Stimulated activated CD4-positive, alpha-beta T cell treated with anti-CD3 and anti-CD28 coated beads, Interleukin-2, amount 100 ng/mL, for 4 hours (primary cell): Measurements from ENCODE around the gene ZBTB21.
A peak's percentile ranks its signal among the peaks of the same experiment; 100 is the strongest.
"Not testable (repeated sequence)": the region's sequence is repeated elsewhere in the genome, so short reads cannot be mapped to it uniquely, and the experiment has no call there.

Experiments
- DNase-seq: peaks from one replicate; pipeline ENCODE4 v3.0.0-alpha.2; 2020; ENCODE audit warnings: low read depth

Gene ZBTB21

DNA sequence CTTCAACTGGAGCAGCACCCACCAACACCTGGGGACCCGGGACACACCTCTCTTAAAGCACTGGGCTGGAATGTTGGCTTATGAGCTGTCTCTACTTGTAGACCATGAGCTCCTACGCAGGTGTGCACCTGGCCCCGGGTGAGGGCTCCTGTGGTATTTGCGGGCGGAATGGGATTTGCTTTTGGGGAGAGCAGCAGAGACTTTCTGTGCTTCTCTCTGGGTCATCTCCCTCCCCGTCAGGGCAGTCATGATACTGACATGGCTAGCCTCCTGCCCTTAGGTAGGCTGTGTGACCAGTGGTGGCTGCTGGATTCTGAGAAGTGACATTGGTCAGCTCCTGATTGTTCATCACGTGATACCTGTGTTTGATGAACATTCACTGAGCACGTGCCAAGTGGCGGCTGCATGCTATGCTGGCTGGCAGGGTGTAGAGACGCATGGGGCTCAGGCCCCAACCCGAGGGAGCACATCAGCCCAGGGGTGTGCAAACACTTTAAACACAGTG is 9.0 kb upstream of the ZBTB21 start:
- DNase-seq, result no peak

DNA sequence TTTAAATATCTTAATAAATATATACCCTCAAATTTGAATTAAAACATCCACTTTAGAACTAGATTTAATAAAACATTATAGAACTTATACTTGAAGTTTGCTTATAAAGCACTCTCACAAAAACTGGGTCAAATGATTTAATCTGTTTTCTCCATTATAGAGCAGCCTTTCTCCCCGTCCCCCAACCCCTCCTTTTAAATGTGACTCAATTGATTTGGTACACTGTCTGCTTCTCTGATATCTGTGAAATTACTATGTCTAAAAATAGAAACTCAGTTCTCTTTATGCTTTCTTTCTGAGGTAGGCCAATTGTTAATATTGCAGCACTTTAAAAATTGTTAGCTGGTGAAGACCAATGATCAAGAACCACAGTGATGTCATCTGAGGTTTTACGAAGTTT is 6.9 kb upstream of the ZBTB21 start:
- no peak for DNase-seq

DNA sequence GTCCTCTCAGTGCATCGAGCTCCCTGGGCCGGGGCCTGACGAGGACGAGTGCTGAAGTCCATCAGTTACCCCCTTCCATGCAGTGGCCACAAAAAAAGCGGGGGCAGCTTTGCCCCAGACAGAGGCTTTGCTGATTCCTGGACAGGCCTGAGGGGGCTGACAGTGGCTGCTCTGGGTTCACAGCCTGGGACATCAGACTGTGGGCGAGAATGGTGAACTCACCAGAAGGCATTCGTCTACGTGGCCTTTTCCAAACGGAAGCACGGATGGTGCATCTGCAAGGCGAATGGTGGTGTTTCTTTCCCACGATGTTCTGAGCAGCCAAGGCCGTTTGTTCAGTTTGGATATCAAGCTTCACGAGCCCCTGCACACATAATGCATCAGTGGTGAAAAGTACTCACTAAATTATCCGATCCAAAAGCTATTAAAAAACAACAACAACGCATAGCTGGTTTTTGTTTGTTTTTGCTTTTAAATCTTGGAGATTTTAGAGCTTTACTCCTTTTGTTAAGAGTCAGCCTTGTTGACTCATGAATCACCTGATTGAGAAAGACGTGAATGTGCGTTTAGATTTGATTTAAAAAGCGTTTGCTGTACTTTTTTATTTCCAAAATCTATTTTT is 6.3 kb upstream of the ZBTB21 start:
- no peak for DNase-seq

DNA sequence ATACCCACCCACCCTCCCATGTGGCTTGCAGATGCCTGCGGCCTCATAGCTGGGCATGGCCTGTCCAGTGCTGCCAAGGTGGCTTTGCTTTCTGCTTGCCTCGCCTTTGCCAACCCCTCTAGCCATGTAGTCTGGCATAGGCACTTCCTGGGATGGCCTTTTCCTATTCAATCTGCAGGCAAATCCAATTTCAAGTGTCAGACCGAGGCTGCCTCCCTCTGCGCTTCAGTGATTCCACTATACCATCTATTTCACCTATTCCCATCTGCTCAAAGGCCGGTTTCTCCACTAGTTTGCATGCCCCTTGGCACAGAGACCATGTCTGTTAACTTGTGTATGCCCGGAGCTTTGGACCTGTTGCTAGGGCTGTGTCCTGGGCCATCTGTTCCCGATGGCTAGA is 3.8 kb upstream of the ZBTB21 start:
- DNase-seq, result no peak

DNA sequence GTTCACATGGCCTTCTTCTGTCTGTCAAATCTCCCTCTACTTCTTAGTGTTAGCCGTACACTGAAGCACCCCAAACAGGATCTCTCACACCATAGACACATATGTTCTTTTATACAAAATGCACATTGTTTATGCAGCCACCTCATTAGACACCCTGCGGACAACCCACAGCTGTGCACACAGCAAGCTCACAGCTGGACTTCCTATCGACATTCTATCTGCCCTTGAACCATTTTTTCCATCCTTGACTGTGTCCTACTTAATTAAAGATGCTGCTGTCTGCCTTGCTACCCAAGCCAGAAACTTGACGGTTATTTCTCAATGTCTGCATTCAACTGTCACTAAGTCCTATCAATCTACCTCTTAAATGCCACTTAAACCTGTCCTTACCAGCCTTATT is 3.2 kb upstream of the ZBTB21 start:
- DNase-seq, result no peak

DNA sequence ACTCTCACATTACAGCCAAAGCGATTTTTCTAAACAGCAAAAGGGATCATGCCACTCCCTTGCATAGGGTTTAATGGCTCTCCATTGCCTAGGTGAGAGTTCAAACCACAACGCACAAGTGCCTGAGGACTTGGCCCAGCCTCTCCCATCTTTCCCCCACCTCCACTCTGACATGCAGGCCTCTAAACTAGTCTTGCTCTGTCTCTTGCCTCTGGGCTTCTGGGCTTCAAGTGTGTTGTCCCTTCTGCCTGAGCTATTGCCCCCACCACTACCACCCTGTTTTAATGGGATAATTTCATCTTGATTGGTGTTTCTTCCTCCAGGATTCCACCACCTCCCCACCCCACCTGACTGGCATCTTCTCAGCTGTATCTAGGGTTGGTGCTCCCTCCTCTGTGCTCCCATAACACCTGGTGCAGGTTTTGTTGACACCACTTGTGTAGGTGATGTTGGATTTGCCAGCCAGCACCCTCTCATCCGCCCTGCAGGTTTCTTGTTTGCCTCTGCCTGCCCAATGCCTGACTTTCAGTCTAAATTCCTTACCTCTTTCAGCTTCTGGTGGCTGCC is 2.7 kb upstream of the ZBTB21 start:
- DNase-seq, result no peak

DNA sequence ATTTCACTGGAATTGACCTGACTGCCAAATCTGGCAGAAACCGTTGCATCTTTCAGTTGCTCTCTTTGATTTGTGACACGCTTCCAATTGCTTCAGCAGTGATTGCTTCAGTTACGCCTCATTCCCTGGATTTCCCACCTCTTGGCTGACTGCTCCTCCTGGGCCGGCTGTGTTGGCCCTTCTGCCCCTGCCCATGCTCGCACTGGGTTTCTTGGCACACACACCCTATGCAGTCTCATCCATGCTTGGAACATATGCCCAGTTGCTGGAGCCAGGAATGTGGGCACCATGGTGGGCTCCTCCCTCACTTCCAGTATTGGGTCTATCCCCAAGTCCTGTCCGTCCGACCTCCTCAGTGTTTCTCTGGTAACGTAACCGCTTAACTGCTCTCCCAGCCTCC is 2.2 kb upstream of the ZBTB21 start:
- DNase-seq, result no peak

DNA sequence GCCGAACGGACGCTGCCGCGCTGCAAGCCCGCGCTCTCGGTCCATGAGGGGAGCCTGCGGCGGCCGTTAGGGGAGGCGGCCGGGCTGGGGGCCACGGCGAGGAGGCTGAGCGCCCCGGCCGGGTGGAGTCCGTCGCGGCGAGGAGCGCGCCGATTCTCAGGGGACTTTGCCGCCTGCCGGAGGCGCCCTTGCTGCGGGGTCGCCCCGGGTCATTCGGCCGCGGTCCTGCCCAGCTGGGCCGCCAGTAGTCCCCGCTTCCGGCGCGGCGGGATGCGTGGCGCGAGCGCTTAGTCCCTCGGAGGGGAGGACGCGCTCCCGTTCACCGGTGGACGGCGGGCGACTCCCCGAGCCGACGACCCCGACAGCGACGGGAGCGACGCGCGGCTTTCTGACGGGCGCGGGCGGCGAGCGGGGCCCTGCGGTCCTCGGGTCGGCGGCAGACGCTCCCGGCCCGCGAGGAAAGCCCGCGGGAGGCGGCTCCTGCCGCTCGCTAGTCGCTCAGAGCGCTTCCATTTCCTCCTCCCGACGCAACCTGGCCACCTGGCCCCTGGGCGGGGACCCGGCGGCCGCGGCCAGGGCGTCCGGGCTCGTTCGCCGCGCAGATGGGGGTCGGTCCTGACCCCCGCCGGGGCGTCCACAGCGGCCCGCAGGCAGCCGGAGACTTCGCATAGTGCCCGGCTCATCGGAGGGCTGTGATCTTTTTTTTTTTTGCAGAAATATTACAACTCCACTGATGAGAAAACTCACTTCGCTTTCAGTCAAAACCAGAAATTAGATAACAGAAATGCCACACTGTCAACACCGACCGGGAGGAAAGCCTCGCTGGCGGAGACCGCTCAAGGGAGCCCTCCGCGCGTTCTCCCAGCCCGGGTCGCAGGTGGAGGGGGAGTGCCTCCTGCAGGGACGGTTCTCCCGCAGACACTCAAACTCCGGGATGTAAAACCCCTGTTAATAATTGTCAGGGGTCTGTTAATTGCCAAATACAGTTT is 641 bp upstream of the ZBTB21 start:
- peak; percentile 10 for DNase-seq

DNA sequence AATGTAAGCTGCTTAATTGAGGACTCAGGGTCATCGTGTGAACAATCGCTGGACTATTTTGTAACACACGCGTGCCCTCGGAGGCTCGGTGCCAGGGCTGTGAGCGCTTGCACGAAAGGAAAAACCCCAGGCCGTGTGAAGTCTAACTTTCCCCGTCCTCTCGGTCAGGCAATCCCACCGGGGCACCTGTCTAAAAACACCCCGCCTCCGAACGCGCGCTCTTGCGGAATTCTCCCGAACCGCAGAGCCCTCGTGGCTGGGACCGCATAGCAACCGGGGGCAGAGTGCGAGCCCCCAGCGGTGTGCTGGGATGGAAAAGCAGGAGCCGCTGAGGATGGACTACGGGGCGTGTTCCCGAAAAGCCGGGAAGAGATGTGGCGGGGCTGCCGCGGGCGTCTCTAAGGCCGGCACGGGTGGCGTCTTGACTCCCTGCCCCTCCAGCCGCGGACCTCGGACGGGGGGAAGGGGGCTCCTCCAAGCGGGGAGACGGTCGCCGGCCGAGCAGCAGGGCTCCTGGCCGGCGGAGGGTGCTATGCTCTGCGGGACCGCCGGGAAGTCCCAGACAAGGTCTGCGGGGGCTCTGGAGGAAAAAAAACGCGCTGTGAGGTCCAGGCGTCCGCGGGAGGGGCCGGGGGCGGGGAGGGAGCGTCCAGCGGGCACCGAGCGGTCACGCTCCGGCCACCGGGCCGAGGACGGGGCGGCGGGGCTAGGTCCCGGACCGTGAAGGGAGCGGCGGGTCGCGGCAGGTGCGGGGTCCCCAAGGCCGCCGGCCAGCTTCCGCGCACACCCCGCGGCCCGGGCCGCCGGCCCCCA is 936 bp downstream of the ZBTB21 start:
- peak; percentile 54 for DNase-seq

DNA sequence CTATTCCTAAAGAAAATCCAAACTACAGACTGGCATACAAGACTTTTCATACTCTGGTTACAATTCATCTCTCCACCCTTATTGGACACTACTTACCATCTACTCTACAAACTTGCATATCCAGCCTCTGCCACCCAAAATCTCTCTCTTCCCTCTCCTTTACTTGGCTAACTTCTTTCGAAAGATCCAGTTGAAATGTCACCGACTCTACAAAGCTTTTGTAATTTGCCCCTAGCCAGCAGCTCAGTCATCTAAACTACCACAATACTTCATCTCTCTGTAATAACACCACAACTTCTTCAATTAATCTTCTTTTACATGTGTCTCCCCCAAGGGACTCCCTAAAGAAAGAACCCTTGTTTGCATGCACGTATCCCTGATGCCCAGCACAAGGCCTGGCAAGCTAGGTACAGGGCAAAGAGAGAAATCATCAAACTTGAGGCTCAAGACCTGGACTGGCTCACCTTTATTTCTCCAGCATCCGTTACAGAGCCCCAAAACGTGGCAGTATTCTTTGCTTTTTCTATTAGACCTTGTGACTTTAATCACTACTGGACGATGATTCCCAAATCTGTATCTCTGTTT is 2.7 kb downstream of the ZBTB21 start:
- DNase-seq, result no peak

DNA sequence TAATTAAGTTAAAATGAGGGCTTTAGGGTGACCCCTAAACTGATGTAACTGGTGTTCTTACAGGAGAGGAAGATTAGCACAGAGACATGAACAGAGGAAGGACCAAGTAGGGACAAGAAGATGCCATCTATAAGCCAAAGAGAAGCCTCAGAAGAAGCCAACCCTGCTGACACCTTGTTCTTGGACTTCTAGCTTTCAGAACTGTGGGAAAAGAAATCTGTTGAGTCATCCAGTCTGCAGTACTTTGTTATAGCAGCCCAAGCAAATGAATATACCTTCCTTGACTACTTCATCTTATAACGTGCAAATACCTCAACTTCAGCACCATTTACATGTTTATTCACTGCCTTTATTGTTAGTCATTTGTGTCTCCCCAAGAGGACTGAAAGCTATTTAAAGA is 3.4 kb downstream of the ZBTB21 start:
- no peak for DNase-seq

DNA sequence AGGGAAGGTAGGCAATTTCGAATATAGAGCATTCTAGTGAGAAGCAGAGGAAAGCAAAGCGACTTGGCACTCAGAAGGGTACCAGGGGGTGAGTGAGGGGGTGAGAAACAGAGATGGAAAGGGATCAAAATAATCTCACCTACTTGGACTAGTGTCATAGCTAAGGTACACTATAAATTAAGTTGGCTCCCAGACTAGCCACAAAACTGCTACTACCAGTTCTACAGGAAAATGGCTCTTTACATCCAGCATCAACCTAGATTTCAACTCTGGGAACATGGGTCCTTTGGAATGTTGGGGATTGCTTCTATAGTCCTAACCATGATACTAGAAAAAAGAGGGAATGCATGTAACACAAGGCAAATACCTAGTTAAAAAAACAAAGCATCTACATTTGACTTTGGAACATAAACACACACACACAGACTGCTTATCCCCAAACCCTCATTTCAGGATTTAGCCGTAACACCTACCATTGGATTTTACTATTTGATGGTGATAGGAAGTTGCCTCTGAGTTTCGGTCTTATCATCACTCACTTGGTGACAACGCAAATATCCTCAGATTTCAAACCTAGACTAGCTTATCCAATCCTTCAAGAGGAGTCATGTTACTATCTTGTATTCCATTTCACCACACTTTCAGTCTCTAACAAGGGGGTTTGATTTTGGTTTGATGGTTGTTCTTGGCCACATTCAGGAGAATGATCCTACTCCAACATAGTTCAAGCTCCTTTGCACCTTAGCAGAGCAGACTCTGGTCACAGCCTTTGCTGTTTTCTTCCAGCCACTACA is 5.6 kb downstream of the ZBTB21 start:
- DNase-seq, result no peak

DNA sequence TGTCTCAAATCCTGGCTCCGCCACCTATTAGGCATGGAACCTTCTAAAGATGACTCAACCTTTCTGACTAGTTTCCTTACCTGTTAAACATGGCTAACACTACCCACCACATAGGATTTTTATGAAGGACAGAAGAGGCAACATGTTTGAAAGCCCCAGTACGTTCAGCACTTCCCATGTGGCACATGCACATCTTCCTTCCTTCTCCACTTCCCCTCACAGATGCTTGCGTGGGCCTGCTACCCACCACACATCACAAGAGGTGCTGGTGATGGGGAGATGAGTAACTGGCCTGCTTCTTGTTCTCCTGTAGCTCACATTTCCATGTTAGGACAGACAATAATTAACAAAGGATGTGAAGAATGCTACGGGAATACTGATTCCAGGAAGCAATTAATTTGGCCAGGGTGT is 7.1 kb downstream of the ZBTB21 start:
- peak; percentile 24 for DNase-seq

DNA sequence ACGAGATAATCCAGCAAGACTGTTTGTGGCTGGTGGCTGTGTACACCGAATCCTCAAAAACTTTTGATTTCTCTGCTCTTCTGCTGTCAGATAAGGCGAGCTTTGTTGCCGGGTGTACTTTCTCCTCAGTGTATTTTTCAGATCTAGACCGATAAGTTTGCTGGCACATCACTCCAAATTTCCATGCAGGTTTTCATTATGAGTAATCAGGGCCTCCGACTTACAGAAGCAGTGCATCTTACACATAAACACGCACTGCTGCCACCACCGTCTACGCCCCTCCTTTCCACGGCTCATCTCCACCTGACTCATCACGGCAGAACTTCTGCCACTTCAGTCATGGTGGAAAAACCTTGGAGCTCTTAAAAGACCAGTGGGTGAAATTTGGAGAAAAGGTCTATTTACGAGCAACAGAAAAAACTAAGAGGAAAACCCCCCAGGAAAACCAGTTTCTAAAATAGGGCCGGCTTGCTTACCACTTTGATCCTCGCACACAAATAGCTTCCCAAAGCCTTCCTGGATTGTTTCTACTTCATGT is 7.7 kb downstream of the ZBTB21 start:
- DNase-seq, result peak; percentile 77

DNA sequence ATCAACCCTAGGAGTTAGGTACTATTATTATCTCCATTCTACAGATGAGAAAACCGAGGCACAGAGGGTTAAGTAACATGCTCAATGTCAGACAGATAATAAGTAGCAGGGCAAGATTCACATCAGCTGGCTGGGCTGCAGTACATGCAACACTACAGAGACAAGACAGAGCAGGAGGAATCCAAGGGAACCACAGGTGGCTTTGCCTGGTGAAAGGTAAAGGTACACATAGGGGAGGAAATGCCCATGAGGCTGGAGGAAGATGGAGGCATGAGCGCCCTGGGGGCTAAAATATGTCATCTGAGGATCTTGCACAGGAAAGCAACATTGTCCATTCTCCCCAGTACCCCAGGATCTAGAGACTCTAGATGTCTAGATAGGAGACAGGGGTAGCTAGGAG is 8.4 kb downstream of the ZBTB21 start:
- no peak for DNase-seq

DNA sequence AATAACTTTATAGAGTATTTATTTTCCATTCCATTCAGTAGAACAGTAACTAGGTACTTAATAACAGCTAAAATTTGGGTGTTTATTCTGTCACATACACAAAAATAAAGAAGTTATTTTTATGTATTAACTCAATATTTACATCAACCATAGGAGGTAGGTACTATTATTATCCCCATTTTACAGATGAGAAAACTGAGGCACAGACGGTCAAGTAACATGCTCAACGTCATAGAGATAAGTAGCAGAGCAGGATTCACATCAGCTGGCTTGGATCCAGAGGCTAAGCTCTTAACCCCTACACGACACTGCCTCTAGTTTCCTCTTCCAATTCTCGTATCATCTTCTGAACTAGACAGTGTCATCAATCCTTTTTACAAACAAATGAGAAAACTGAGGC is 9.3 kb downstream of the ZBTB21 start:
- no peak for DNase-seq

DNA sequence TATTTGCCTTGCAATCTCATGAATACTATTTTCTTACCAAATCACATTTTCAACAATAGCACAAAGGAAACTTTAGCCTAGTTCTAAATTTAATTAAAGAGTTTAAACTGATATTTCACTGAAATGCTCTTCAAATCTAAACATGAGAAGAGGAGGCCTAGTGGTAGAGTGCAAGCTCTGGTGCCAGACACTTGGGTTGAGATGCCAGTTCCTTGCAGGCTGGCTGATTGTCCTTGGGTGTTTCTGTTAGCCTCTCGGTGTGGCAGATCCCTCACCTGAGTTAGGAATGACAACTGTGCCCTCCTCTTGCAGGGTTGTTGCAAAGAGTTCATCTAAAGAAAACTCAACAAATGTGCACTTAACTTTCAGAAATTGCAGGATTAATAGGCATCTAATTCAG is 12.5 kb downstream of the ZBTB21 start:
- DNase-seq, result no peak

DNA sequence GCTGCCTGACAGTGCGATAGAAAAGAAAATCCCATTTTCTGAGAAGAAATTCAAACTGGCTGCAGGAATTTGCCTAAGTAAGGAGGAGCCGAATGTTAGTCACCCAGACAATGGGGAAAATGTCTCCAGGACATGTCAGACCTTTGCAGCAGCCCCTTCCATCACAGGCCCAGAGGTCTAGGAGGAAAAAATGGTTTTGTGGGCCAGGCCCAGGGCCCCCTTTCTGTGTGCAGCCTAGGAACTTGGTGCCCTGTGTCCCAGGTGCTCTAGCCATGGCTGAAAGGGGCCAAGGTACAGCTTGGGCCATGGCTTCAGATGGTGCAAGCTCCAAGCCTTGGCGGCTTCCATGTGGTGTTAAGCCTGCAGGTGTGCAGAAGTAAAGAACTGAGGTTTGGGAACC is 14.6 kb downstream of the ZBTB21 start:
- DNase-seq, result no peak

DNA sequence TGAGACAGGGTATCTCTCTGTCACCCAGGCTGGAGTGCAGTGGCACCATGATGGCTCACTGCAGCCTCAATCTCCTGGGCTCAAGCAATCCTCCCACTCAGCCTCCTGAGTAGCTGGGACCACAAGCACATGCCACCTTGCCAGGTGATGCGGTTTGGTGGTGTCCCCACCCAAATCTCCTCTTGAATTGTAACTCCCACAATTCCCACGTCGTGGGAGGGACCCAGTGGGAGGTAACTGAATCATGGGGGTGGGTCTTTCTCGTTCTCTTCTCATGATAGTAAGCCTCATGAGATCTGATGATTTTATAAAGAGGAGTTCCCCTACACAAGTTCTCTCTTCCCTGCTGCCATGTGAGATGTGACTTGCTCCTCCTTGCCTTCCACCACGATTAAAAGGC is 15.5 kb downstream of the ZBTB21 start:
- DNase-seq, result not testable (repeated sequence)

DNA sequence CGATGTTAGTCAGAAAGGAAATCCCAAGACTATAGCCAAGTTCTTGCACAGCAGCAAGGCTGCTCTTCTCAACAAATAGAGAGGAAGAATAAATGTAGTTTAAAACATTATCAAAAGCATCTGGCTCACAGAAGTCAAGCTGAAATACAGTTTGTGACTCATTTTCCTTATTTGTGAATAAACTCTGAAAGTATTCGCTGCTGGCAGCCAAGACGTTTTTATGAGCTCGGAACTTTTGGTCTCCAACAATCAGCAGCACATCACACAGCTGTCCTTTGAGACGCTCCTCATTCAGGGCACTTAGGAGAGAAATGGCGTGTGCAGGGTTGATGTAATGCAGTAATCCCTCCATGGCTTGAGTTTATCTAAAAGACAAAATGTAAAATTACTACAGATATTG is 16.4 kb downstream of the ZBTB21 start:
- no peak for DNase-seq

DNA sequence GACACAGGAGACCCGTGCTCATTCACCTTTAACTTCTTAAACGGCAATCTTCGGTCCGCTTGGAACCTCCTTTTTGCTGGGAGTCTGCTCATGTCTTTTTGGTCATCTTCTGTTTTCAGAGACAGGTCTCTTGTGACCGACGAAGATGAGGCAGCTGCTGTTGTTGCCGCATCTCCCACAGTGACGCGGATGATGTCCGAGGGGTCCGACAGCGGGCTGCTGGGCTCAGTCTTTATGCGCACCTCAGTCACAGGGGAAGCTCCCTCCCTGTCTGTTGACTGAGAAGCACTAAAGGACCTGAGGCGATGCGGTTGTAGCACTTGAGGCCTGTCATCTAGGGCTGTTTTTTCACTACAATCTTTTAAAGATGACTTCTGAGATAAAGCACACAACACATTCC is 17.6 kb downstream of the ZBTB21 start:
- no peak for DNase-seq
